H9 (cell line): ENCODE results near the gene CCDC180. TPM values are rescaled to one million over a fixed set of nuclear protein-coding genes. Genes with fewer than 3 reads are reported as not detected.

Experiments
- DNase-seq: peaks from one replicate; pipeline ENCODE4 v3.0.0-alpha.2; 2017
- H2AFZ ChIP-seq: one replicate; pipeline ENCODE4 v1.6.1; 2013; ENCODE audit warnings: mild to moderate bottlenecking, low read length, control low read depth, moderate library complexity
- H2AK5ac ChIP-seq: 2 replicates; pipeline ENCODE4 v1.6.1; 2013; ENCODE audit warnings: low read length, control low read depth, mixed read lengths; ENCODE audit not compliant: insufficient read length
- H2BK120ac ChIP-seq: one replicate; pipeline ENCODE4 v1.6.1; 2013; ENCODE audit warnings: low read depth, mild to moderate bottlenecking, low read length, control low read depth, inconsistent platforms; ENCODE audit not compliant: poor library complexity, severe bottlenecking
- H2BK12ac ChIP-seq: 2 replicates; pipeline ENCODE4 v1.6.1; 2013; ENCODE audit warnings: low read length, control low read depth, mixed read lengths, low read depth; ENCODE audit not compliant: insufficient read length
- H2BK15ac ChIP-seq: 2 replicates; pipeline ENCODE4 v1.6.1; 2013; ENCODE audit warnings: low read depth, low read length, control low read depth
- H2BK20ac ChIP-seq: one replicate; pipeline ENCODE4 v1.6.1; 2013; ENCODE audit warnings: low read depth, mild to moderate bottlenecking, low read length, control low read depth, inconsistent platforms; ENCODE audit not compliant: poor library complexity, severe bottlenecking
- H2BK5ac ChIP-seq: 2 replicates; pipeline ENCODE4 v1.6.1; 2013; ENCODE audit warnings: low read length, control low read depth, mixed read lengths; ENCODE audit not compliant: insufficient read length
- H3K14ac ChIP-seq: 2 replicates; pipeline ENCODE4 v1.6.1; 2013; ENCODE audit warnings: low read length, control low read depth; ENCODE audit not compliant: insufficient read depth
- H3K18ac ChIP-seq: 2 replicates; pipeline ENCODE4 v1.6.1; 2013; ENCODE audit warnings: low read depth, mild to moderate bottlenecking, mixed read lengths, low read length, control low read depth; ENCODE audit not compliant: insufficient read length
- H3K23ac ChIP-seq: 2 replicates; pipeline ENCODE4 v1.6.1; 2013; ENCODE audit warnings: low read length, control low read depth, mixed read lengths, low read depth; ENCODE audit not compliant: insufficient read length
- H3K23me2 ChIP-seq: 2 replicates; pipeline ENCODE4 v1.6.1; 2013; ENCODE audit warnings: low read depth, mild to moderate bottlenecking, mixed read lengths, low read length, control low read depth; ENCODE audit not compliant: insufficient read length, poor library complexity, severe bottlenecking
- H3K27ac ChIP-seq: 2 replicates; pipeline ENCODE4 v1.5.1; 2013; ENCODE audit warnings: low read length, control low read depth, mixed read lengths, low read depth; ENCODE audit not compliant: insufficient read length
- H3K27me3 ChIP-seq: 2 replicates; pipeline ENCODE4 v1.6.1; 2013; ENCODE audit warnings: low read length, control low read depth, inconsistent platforms; ENCODE audit not compliant: insufficient read depth
- H3K4ac ChIP-seq: 2 replicates; pipeline ENCODE4 v1.6.1; 2013; ENCODE audit warnings: low read depth, mild to moderate bottlenecking, control low read depth, inconsistent platforms, low read length, moderate library complexity
- H3K4me1 ChIP-seq: 2 replicates; pipeline ENCODE4 v1.6.1; 2013; ENCODE audit warnings: low read length, control low read depth, inconsistent platforms; ENCODE audit not compliant: insufficient read depth
- H3K4me2 ChIP-seq: 2 replicates; pipeline ENCODE4 v1.6.1; 2013; ENCODE audit warnings: low read length, control low read depth, mixed read lengths; ENCODE audit not compliant: insufficient read length, insufficient read depth
- H3K56ac ChIP-seq: 2 replicates; pipeline ENCODE4 v1.6.1; 2013; ENCODE audit warnings: low read depth, mild to moderate bottlenecking, mixed read lengths, low read length, control low read depth; ENCODE audit not compliant: insufficient read length
- H3K79me1 ChIP-seq: 2 replicates; pipeline ENCODE4 v1.6.1; 2013; ENCODE audit warnings: low read depth, mild to moderate bottlenecking, moderate library complexity, low read length, control low read depth, inconsistent platforms; ENCODE audit not compliant: insufficient read depth, poor library complexity, severe bottlenecking
- H3K79me2 ChIP-seq: 2 replicates; pipeline ENCODE4 v1.6.1; 2013; ENCODE audit warnings: low read length, control low read depth, inconsistent platforms; ENCODE audit not compliant: insufficient read depth
- H3K9ac ChIP-seq: 2 replicates; pipeline ENCODE4 v1.6.1; 2013; ENCODE audit warnings: low read length, control low read depth, mixed read lengths; ENCODE audit not compliant: insufficient read length; ENCODE audit errors: extremely low read depth
- H3K9me3 ChIP-seq: one replicate; pipeline ENCODE4 v1.6.1; 2013; ENCODE audit warnings: low read depth, low read length, inconsistent platforms; ENCODE audit not compliant: control insufficient read depth
- H3T11ph ChIP-seq: one replicate; pipeline ENCODE4 v1.6.1; 2013; ENCODE audit warnings: mild to moderate bottlenecking, low read length, control low read depth, inconsistent platforms
- H4K20me1 ChIP-seq: one replicate; pipeline ENCODE4 v1.6.1; 2013; ENCODE audit not compliant: control insufficient read depth, insufficient read length, insufficient read depth
- H4K5ac ChIP-seq: 2 replicates; pipeline ENCODE4 v1.6.1; 2013; ENCODE audit warnings: low read depth, mild to moderate bottlenecking, mixed read lengths, low read length, control low read depth; ENCODE audit not compliant: insufficient read length
- H4K8ac ChIP-seq: replicated peaks from 2 replicates; pipeline ENCODE4 v1.6.1; 2013; ENCODE audit warnings: low read length, control low read depth, mixed read lengths, low read depth; ENCODE audit not compliant: insufficient read length
- H4K91ac ChIP-seq: 2 replicates; pipeline ENCODE4 v1.6.1; 2013; ENCODE audit warnings: low read depth, mild to moderate bottlenecking, moderate library complexity, mixed read lengths, low read length, control low read depth; ENCODE audit not compliant: insufficient read length
- H3K27ac Mint-ChIP-seq, 3 experiments: 2 replicates in 2 of 3; 3 replicates in 1 of 3; pipeline ENCODE4 v1.8.0; 2020 to 2021; ENCODE audit warnings: mixed read lengths in 3 of 3, mild to moderate bottlenecking in 1 of 3, moderate library complexity in 1 of 3
- H3K27me3 Mint-ChIP-seq: 2 replicates; pipeline ENCODE4 v1.8.0; 2021; ENCODE audit warnings: low read depth, mild to moderate bottlenecking, moderate library complexity, mixed read lengths
- H3K36me3 Mint-ChIP-seq, 3 experiments: 2 replicates in 2 of 3; 3 replicates in 1 of 3; pipeline ENCODE4 v1.8.0; 2020 to 2021; ENCODE audit warnings: low read depth in 3 of 3, mixed read lengths in 3 of 3; ENCODE audit not compliant: insufficient read depth in 1 of 3
- H3K4me1 Mint-ChIP-seq, 2 experiments: 2 replicates each; pipeline ENCODE4 v1.8.0; 2020; ENCODE audit warnings: mixed read lengths in 2 of 2
- H3K4me3 Mint-ChIP-seq, 2 experiments: 2 replicates in 1 of 2; 3 replicates in 1 of 2; pipeline ENCODE4 v1.8.0; 2020 to 2021; ENCODE audit warnings: mild to moderate bottlenecking in 2 of 2, mixed read lengths in 2 of 2, moderate library complexity in 1 of 2
- H3K9me3 Mint-ChIP-seq, 2 experiments: 2 replicates in 1 of 2; 3 replicates in 1 of 2; pipeline ENCODE4 v1.8.0; 2020; ENCODE audit warnings: mild to moderate bottlenecking in 2 of 2, mixed read lengths in 2 of 2, moderate library complexity in 1 of 2
- WGBS: extraction: QIAGEN DNeasy Blood & Tissue Kit; methylation state at CpG from one replicate; pipeline ENCODE4 v1.1.7; 2013; ENCODE audit warnings: missing lambda C conversion rate, low lambda C conversion rate, mixed read lengths; ENCODE audit not compliant: insufficient read length; ENCODE audit errors: extremely low coverage; 5-methylcytosine and 5-hydroxymethylcytosine counted together
- total RNA-seq: library from RNA; stranded (reverse); gene quantifications from 2 replicates; pipeline ENCODE4 v1.2.1, GENCODE V29; 2021
- TF ChIP-seq, protein P1 (sequence below): fragments of 200-600 bp; sonication (generic); conservative IDR thresholded peaks from 3 replicates; pipeline ENCODE4 v1.8.0; 2021; ENCODE audit warnings: antibody characterized with exemption, mild to moderate bottlenecking

The CCDC180 gene
- total RNA-seq, 1 experiment from 2014 or later: 5.9 TPM

DNA sequence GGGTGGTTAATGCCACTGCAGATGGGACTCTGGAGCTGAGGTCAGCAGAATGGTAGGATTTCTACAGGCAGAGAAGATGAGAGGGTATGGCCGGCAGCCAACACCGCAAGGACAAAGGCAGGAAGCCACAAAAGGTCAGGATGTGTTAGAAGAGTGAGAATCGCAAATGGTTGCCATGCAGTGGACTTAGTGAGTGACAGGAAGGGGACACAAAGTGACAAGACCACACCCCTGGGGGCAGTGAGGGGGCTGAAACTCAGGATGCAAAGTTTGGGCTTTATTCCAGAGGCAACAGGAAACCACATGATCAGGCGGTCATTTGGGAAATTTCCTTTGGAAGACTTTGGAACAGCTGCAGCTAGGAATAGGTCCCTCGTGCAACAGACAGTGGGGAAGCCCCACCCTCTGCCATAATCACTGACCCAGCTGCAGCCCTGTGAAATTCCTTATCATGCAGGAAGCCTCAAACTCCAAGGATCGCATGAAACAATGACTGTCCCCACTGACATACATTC is 14.2 kb upstream of the CCDC180 start:
- Histone ChIP-seq H2BK15ac (no peak overlapping the region), H3K27ac (no peak overlapping the region), H4K5ac (no peak overlapping the region), H2BK12ac (no peak overlapping the region), H3K27me3 (no peaks in the 10 kb centered on the region), H3K79me1 (no peaks in the 10 kb centered on the region), H3T11ph (no peak overlapping the region), H2BK5ac (no peak overlapping the region), H4K20me1 (no peaks in the 10 kb centered on the region), H3K4me2 (no peak overlapping the region), H3K18ac (no peak overlapping the region), H2BK120ac (no peak overlapping the region), H3K14ac (no peak overlapping the region), H3K4ac (no peak overlapping the region), H2AFZ (no peak overlapping the region), H3K56ac (no peak overlapping the region), H2BK20ac (no peak overlapping the region), H3K23ac (no peak overlapping the region), H3K23me2 (no peaks in the 10 kb centered on the region), H4K91ac (no peak overlapping the region), H2AK5ac (no peak overlapping the region), H3K9ac (no peak overlapping the region), H3K9me3 (no peaks in the 10 kb centered on the region), H3K4me1 (peaks cover 2% of the 10 kb centered on the region; the same call in 1 of the 2 replicates), H4K8ac (no peak overlapping the region), H3K79me2 (no peaks in the 10 kb centered on the region)
- H3K27ac Mint-ChIP-seq: peak overlapping the region in 2 of 3 experiments; percentile 10 to 32; a peak in 4 of 7 replicates
- peaks cover 1% of the 10 kb centered on the region; the same call in 1 of the 2 replicates for H3K27me3 Mint-ChIP-seq
- H3K4me1 Mint-ChIP-seq: peaks cover 3 to 12% of the 10 kb centered on the region in 2 experiments; a peak in 2 of 4 replicates
- H3K36me3 Mint-ChIP-seq: peaks cover 43 to 62% (median 60%) of the 10 kb centered on the region in 3 experiments
- TF ChIP-seq, protein P1, sequence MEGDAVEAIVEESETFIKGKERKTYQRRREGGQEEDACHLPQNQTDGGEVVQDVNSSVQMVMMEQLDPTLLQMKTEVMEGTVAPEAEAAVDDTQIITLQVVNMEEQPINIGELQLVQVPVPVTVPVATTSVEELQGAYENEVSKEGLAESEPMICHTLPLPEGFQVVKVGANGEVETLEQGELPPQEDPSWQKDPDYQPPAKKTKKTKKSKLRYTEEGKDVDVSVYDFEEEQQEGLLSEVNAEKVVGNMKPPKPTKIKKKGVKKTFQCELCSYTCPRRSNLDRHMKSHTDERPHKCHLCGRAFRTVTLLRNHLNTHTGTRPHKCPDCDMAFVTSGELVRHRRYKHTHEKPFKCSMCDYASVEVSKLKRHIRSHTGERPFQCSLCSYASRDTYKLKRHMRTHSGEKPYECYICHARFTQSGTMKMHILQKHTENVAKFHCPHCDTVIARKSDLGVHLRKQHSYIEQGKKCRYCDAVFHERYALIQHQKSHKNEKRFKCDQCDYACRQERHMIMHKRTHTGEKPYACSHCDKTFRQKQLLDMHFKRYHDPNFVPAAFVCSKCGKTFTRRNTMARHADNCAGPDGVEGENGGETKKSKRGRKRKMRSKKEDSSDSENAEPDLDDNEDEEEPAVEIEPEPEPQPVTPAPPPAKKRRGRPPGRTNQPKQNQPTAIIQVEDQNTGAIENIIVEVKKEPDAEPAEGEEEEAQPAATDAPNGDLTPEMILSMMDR: no peak
- no CpG with 5 or more reads among the region's 6 CpGs for WGBS
- DNase-seq: no peak
- no peak overlapping the region for H3K4me3 Mint-ChIP-seq
- H3K9me3 Mint-ChIP-seq: peaks cover 12 to 16% of the 10 kb centered on the region in 2 experiments
